GM12873 (cell line): Measurements from ENCODE around the gene C10orf143.

Experiments used
- TF ChIP-seq, protein P1 (sequence below): IDR thresholded peaks from 2 replicates; pipeline ENCODE4 v1.5.1; 2012; ENCODE audit warnings: low read depth, mild to moderate bottlenecking, moderate library complexity, low read length, control low read depth; ENCODE audit not compliant: insufficient read depth; ENCODE audit errors: missing control alignments

The C10orf143 gene

DNA sequence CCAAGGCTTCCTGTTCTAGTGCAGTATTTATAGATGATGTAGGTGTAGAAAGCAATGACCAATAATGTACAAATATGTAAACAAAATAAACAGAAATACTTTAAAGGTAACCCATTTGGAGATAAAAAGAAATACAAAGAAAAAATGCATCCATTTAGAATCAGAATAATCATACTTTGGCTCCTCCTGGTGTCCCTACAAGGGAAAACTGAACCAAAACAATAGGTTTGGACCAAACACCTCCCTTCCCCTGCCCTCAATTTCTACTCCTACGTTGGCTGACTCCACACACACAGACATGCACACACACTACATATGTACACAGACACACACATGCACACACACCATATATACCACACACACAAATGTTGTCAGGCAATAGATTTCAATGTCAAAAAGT lies 36.0 kb downstream of the C10orf143 start:
- TF ChIP-seq, protein P1, sequence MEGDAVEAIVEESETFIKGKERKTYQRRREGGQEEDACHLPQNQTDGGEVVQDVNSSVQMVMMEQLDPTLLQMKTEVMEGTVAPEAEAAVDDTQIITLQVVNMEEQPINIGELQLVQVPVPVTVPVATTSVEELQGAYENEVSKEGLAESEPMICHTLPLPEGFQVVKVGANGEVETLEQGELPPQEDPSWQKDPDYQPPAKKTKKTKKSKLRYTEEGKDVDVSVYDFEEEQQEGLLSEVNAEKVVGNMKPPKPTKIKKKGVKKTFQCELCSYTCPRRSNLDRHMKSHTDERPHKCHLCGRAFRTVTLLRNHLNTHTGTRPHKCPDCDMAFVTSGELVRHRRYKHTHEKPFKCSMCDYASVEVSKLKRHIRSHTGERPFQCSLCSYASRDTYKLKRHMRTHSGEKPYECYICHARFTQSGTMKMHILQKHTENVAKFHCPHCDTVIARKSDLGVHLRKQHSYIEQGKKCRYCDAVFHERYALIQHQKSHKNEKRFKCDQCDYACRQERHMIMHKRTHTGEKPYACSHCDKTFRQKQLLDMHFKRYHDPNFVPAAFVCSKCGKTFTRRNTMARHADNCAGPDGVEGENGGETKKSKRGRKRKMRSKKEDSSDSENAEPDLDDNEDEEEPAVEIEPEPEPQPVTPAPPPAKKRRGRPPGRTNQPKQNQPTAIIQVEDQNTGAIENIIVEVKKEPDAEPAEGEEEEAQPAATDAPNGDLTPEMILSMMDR: no peak

DNA sequence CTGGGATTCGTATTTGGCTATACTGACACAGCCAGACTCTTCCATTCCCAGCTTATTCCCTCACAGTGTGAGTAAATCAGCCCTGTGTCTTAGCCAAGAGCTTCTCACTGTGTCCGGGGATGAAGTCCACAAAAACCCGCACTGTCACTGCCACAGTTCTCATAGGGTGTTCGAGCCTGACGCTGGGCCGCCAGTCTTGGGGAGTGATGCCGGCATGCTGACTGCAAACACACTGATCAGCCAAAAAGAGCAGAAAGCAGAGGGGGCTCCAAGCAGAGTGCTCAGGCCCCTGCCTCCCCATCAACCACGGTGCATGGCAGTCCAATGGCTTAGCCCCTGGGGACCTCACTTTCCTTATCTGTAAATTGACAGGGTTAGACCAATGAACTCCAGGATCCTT lies 36.7 kb downstream of the C10orf143 start:
- TF ChIP-seq, protein P1: no peak

GRCh38 chr10:130072247-130072646 lies 38.4 kb downstream of the C10orf143 start:
- TF ChIP-seq, protein P1: no peak

DNA sequence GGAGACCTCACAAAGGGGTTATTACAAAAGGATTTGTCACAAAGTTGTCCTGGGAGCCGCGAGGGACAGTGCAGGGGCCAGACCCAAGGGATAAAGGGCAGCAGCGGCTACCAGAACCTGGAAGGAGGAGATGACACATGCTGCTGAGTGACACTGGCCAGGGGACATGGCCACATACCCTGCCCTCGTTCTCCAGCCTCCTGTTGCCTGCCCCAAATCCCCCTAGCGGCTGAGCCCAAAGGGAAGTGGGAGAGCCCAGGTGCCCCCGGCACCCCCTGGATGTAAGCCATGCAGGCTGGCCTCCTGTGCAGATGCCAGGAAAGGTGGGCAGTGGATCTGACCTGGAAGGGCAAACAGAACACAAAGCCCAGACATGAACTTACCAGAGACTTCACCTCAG lies 42.7 kb downstream of the C10orf143 start:
- TF ChIP-seq, protein P1: no peak

GRCh38 chr10:130066743-130067142 lies 43.9 kb downstream of the C10orf143 start:
- TF ChIP-seq, protein P1: no peak

DNA sequence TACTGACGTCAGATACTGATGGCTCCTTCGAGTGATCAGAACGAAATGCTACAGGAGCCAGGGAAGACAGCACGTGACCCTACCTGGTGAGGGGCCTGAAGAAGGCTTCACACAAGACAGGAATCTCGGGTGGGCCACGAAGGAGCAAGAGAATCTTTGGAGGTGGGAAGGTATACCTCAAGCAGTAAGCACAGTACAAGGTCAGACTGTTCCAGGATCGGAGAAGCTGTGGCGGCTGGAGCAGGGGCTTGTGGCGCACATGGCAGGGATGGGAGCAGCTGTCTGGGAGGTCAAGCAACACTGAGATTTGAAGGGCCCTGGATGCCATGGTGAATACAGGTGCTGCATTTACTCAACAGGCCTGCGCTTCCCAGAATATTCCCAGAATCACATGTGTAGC lies 45.4 kb downstream of the C10orf143 start:
- TF ChIP-seq, protein P1: no peak

- TF ChIP-seq, protein P1: no peak
These were observed 45.8 kb downstream of the C10orf143 start for GRCh38 chr10:130064783-130065182.
